OCI-LY1 (cell line): Measurements from ENCODE around the gene ROR1.

Source experiments
- H2AFZ ChIP-seq: fragments of 200-600 bp; sonication (generic), shearing (Covaris generic); 2 replicates; pipeline ENCODE4 v1.6.0; 2014; ENCODE audit warnings: antibody characterized with exemption, mild to moderate bottlenecking, low read length
- H3F3A ChIP-seq: fragments of 200-600 bp; sonication (generic), shearing (Covaris generic); 2 replicates; pipeline ENCODE4 v1.6.0; 2014; ENCODE audit warnings: mild to moderate bottlenecking, antibody characterized with exemption, low read length, moderate library complexity; ENCODE audit not compliant: insufficient read depth
- H3K27ac ChIP-seq: fragments of 200-600 bp; sonication (generic); 2 replicates; pipeline ENCODE4 v1.5.1; 2014; ENCODE audit warnings: low read length, mixed run types, mild to moderate bottlenecking, low read depth; ENCODE audit not compliant: poor library complexity, severe bottlenecking
- H3K27me3 ChIP-seq: fragments of 200-600 bp; sonication (generic); 2 replicates; pipeline ENCODE4 v1.6.0; 2014; ENCODE audit warnings: antibody characterized with exemption, mild to moderate bottlenecking, low read length, moderate library complexity; ENCODE audit not compliant: insufficient read depth
- H3K36me3 ChIP-seq: fragments of 200-600 bp; sonication (generic); 2 replicates; pipeline ENCODE4 v1.6.1; 2014; ENCODE audit warnings: mild to moderate bottlenecking, antibody characterized with exemption, low read length, moderate library complexity, mixed read lengths; ENCODE audit not compliant: insufficient read depth
- H3K4me1 ChIP-seq: fragments of 200-600 bp; sonication (generic); 2 replicates; pipeline ENCODE4 v1.5.1; 2014; ENCODE audit warnings: mild to moderate bottlenecking, low read length, moderate library complexity; ENCODE audit not compliant: insufficient read depth, severe bottlenecking
- H3K4me2 ChIP-seq: fragments of 200-600 bp; sonication (generic), shearing (Covaris generic); 2 replicates; pipeline ENCODE4 v1.6.1; 2014; ENCODE audit warnings: low read length
- H3K4me3 ChIP-seq: fragments of 200-600 bp; sonication (generic); 2 replicates; pipeline ENCODE4 v1.5.1; 2014; ENCODE audit warnings: low read length, low read depth, mild to moderate bottlenecking, mixed read lengths; ENCODE audit not compliant: poor library complexity, severe bottlenecking
- H3K79me2 ChIP-seq: fragments of 200-600 bp; shearing (Covaris generic); 2 replicates; pipeline ENCODE4 v1.6.1; 2016; ENCODE audit warnings: mixed run types, low read length, mixed read lengths; ENCODE audit not compliant: insufficient read depth
- H3K9ac ChIP-seq: fragments of 200-600 bp; sonication (generic), shearing (Covaris generic); 2 replicates; pipeline ENCODE4 v1.6.1; 2014; ENCODE audit warnings: mild to moderate bottlenecking, low read length, mixed read lengths
- H3K9me2 ChIP-seq: fragments of 200-600 bp; sonication (generic), shearing (Covaris generic); 2 replicates; pipeline ENCODE4 v1.6.1; 2014; ENCODE audit warnings: low read depth, mild to moderate bottlenecking, low read length, mixed read lengths
- H3K9me3 ChIP-seq: fragments of 200-600 bp; shearing (Covaris generic); 2 replicates; pipeline ENCODE4 v1.6.1; 2014; ENCODE audit warnings: low read length, mixed read lengths
- H4K20me1 ChIP-seq: fragments of 200-600 bp; sonication (generic), shearing (Covaris generic); 2 replicates; pipeline ENCODE4 v1.6.0; 2016; ENCODE audit warnings: mild to moderate bottlenecking, low read length; ENCODE audit not compliant: insufficient read depth
- EZH2 ChIP-seq: fragments of 200-600 bp; sonication (generic), shearing (Covaris generic); IDR thresholded peaks from 2 replicates; pipeline ENCODE4 v1.8.0; 2017; ENCODE audit warnings: borderline replicate concordance, mixed run types, mild to moderate bottlenecking, antibody characterized with exemption, low read length, moderate library complexity, mixed read lengths
- TF ChIP-seq, protein P1 (sequence below): fragments of 200-600 bp; sonication (generic), shearing (Covaris generic); IDR thresholded peaks from 2 replicates; pipeline ENCODE4 v1.5.1; 2017; ENCODE audit warnings: mild to moderate bottlenecking, antibody characterized with exemption, low read length, moderate library complexity, mixed read lengths

Gene ROR1

DNA sequence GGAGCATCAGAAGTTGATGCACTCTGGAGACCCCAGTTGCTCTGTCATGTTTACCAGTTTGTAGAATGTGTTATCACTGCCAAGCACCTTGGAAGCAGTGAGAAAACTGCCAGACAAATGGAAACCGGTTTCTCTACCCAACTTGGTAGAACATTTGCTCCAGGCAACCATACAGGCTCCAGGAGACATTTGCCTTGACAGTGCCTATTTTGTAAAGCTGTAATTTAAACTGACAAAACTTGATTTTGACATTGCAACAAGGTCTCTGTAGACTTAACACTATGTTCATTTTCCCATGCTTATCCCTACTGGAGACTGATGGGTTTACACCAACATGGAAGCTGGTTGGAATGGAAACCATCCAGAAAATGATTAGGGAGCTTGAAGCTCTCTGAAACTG, 97.6 kb downstream of the ROR1 start:
- H3K4me2 ChIP-seq = no peak overlapping the region
- no peaks in the 10 kb centered on the region for H3K4me1 ChIP-seq
- H2AFZ ChIP-seq = no peak overlapping the region
- no peaks in the 10 kb centered on the region for H3F3A ChIP-seq
- no peaks in the 10 kb centered on the region for H3K27me3 ChIP-seq
- H3K27ac ChIP-seq = no peak overlapping the region
- no peaks in the 10 kb centered on the region for H3K9me3 ChIP-seq
- H4K20me1 ChIP-seq = no peaks in the 10 kb centered on the region
- H3K9ac ChIP-seq = no peak overlapping the region
- no peak overlapping the region for H3K4me3 ChIP-seq
- H3K9me2 ChIP-seq = no peaks in the 10 kb centered on the region
- no peak for TF ChIP-seq EZH2
- TF ChIP-seq, protein P1, sequence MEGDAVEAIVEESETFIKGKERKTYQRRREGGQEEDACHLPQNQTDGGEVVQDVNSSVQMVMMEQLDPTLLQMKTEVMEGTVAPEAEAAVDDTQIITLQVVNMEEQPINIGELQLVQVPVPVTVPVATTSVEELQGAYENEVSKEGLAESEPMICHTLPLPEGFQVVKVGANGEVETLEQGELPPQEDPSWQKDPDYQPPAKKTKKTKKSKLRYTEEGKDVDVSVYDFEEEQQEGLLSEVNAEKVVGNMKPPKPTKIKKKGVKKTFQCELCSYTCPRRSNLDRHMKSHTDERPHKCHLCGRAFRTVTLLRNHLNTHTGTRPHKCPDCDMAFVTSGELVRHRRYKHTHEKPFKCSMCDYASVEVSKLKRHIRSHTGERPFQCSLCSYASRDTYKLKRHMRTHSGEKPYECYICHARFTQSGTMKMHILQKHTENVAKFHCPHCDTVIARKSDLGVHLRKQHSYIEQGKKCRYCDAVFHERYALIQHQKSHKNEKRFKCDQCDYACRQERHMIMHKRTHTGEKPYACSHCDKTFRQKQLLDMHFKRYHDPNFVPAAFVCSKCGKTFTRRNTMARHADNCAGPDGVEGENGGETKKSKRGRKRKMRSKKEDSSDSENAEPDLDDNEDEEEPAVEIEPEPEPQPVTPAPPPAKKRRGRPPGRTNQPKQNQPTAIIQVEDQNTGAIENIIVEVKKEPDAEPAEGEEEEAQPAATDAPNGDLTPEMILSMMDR = no peak
- H3K79me2 ChIP-seq = no peaks in the 10 kb centered on the region
- no peaks in the 10 kb centered on the region for H3K36me3 ChIP-seq

DNA sequence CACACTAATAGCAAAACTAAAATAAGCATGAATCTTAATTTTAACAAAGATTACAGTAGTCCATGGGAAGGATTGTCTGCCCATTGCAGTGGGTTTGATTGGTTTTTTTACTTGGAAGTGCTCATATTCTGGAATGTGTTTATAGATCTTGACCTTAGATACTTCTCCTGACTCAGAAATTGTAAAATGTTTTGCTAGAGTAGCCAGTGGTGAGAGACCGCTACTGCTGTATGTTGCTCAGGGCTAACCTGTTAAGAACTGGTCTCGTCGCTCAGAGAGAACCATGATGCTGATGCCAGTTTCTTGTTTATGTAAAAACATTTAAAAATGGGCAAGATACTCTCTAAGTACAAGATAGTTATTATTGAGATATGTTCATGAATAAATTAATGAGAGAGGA, 99.9 kb downstream of the ROR1 start:
- no peaks in the 10 kb centered on the region for H3F3A ChIP-seq
- H2AFZ ChIP-seq = no peak overlapping the region
- no peaks in the 10 kb centered on the region for H3K36me3 ChIP-seq
- H3K9ac ChIP-seq = no peak overlapping the region
- H3K4me1 ChIP-seq = no peaks in the 10 kb centered on the region
- no peak overlapping the region for H3K4me3 ChIP-seq
- no peak for TF ChIP-seq EZH2
- TF ChIP-seq, protein P1 = no peak
- H3K27me3 ChIP-seq = no peaks in the 10 kb centered on the region
- H3K9me2 ChIP-seq = no peaks in the 10 kb centered on the region
- no peak overlapping the region for H3K4me2 ChIP-seq
- H4K20me1 ChIP-seq = no peaks in the 10 kb centered on the region
- no peaks in the 10 kb centered on the region for H3K79me2 ChIP-seq
- no peaks in the 10 kb centered on the region for H3K9me3 ChIP-seq
- no peak overlapping the region for H3K27ac ChIP-seq

DNA sequence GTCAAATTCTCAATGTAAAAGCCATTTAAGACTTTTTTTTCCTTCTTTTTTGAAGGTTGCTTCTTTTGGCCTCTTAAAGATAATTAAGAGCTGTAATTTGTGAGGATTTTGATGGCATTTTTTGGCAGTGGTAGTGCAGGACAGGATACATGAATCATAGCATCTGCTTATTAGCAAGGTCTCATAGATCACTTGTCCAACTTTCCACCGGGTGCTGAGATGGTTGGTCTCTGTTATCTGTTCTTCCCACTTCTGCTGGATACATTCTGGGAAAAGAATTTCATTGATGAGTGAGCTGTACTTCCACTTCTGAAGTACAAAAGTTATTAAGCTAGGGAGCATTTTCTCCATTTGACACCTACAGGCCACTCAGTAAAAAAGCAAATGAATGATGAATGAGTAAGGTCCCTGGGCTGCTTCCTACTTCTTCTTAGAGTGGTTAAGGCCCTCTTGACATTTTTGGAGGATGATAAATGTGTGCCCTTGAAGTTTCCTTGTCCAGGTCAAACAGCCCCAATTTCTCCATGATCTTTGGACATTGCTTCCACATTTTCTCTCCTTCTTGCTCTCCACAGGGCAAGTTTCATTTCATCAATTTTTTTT, 100.6 kb downstream of the ROR1 start:
- Histone ChIP-seq H4K20me1 (no peaks in the 10 kb centered on the region), H3K9me2 (no peaks in the 10 kb centered on the region), H3K27ac (no peak overlapping the region), H3K4me1 (no peaks in the 10 kb centered on the region), H3K27me3 (no peaks in the 10 kb centered on the region), H3F3A (no peaks in the 10 kb centered on the region), H3K4me2 (no peak overlapping the region), H3K4me3 (no peak overlapping the region), H2AFZ (no peak overlapping the region), H3K9me3 (no peaks in the 10 kb centered on the region), H3K36me3 (no peaks in the 10 kb centered on the region), H3K9ac (no peak overlapping the region), H3K79me2 (no peaks in the 10 kb centered on the region)
- TF ChIP-seq EZH2 = no peak
- TF ChIP-seq, protein P1 = no peak
